HepG2 (cell line): Measurements from ENCODE around the gene CNPPD1. TPM values are rescaled to one million over a fixed set of nuclear protein-coding genes. Genes with fewer than 3 reads are reported as not detected.

Experiments
- ATF3 ChIP-seq: sonication (generic); formaldehyde crosslinking; IDR thresholded peaks from 2 replicates; pipeline ENCODE4 v1.4.0; 2020; ENCODE audit warnings: missing genetic modification reagents
- CEBPG ChIP-seq: IDR thresholded peaks from 2 replicates; pipeline ENCODE4 v1.6.1; 2016
- CENPT ChIP-seq: sonication (generic); formaldehyde crosslinking; IDR thresholded peaks from 2 replicates; pipeline ENCODE4 v1.8.0; 2022; ENCODE audit warnings: low read depth, mild to moderate bottlenecking, moderate library complexity, missing genetic modification reagents
- CHCHD3 ChIP-seq: sonication (generic); formaldehyde crosslinking; IDR thresholded peaks from 2 replicates; pipeline ENCODE4 v1.8.0; 2022; ENCODE audit warnings: mild to moderate bottlenecking, missing genetic modification reagents, moderate library complexity
- CREB1 ChIP-seq, 2 experiments: fragments of 450-650 bp in 1 of 2; IDR thresholded peaks; 2 replicates each; pipeline ENCODE4 v1.6.1; 2016 to 2017; ENCODE audit warnings: control low read depth in 1 of 2, mild to moderate bottlenecking in 1 of 2, missing compliant biosample characterization in 1 of 2, missing genetic modification characterization in 1 of 2
- CTCF ChIP-seq: sonication (generic); formaldehyde crosslinking; IDR thresholded peaks from 2 replicates; pipeline ENCODE4 v1.5.0; 2020; ENCODE audit warnings: mild to moderate bottlenecking, missing genetic modification reagents, moderate library complexity
- HOXD1 ChIP-seq: sonication (generic); formaldehyde crosslinking; IDR thresholded peaks from 2 replicates; pipeline ENCODE4 v1.5.0; 2020; ENCODE audit warnings: missing genetic modification reagents
- IKZF5 ChIP-seq: IDR thresholded peaks from 2 replicates; pipeline ENCODE4 v1.6.1; 2018; ENCODE audit warnings: missing genetic modification reagents, mild to moderate bottlenecking, missing compliant biosample characterization
- RAD21 ChIP-seq: fragments of 450-650 bp; formaldehyde crosslinking; IDR thresholded peaks from 2 replicates; pipeline ENCODE4 v1.5.0; 2020; ENCODE audit warnings: mild to moderate bottlenecking
- RBAK ChIP-seq: sonication (generic); formaldehyde crosslinking; IDR thresholded peaks from 2 replicates; pipeline ENCODE4 v1.5.1; 2020; ENCODE audit warnings: mild to moderate bottlenecking, missing genetic modification reagents
- SNAPC5 ChIP-seq: sonication (generic); formaldehyde crosslinking; IDR thresholded peaks from 2 replicates; pipeline ENCODE4 v1.8.1; 2023; ENCODE audit warnings: mild to moderate bottlenecking, missing genetic modification reagents, borderline replicate concordance
- TAF1 ChIP-seq: sonication (generic); formaldehyde crosslinking; IDR thresholded peaks from 2 replicates; pipeline ENCODE4 v1.4.0; 2020; ENCODE audit warnings: missing genetic modification reagents
- TBX3 ChIP-seq: fragments of 450-650 bp; IDR thresholded peaks from 2 replicates; pipeline ENCODE4 v1.6.1; 2017; ENCODE audit warnings: antibody characterized with exemption, mild to moderate bottlenecking, inconsistent platforms, borderline replicate concordance
- ZBTB26 ChIP-seq: IDR thresholded peaks from 2 replicates; pipeline ENCODE4 v1.6.1; 2016; ENCODE audit warnings: missing compliant biosample characterization, missing genetic modification reagents, borderline replicate concordance
- ZBTB42 ChIP-seq: sonication (generic); formaldehyde crosslinking; IDR thresholded peaks from 2 replicates; pipeline ENCODE4 v1.5.0; 2020; ENCODE audit warnings: mild to moderate bottlenecking, missing genetic modification reagents
- ZFAT ChIP-seq: sonication (generic); formaldehyde crosslinking; conservative IDR thresholded peaks from 2 replicates; pipeline ENCODE4 v1.8.1; 2023; ENCODE audit warnings: missing genetic modification reagents, inconsistent platforms
- ZGPAT ChIP-seq: IDR thresholded peaks from 2 replicates; pipeline ENCODE4 v1.6.1; 2016; ENCODE audit warnings: mild to moderate bottlenecking
- ZNF274 ChIP-seq: sonication (generic); formaldehyde crosslinking; IDR thresholded peaks from 2 replicates; pipeline ENCODE4 v1.5.1; 2020; ENCODE audit warnings: mild to moderate bottlenecking, missing genetic modification reagents
- ZNF644 ChIP-seq: IDR thresholded peaks from 2 replicates; pipeline ENCODE4 v1.6.1; 2016; ENCODE audit warnings: low read depth
- ZNF672 ChIP-seq: sonication (generic); formaldehyde crosslinking; IDR thresholded peaks from 2 replicates; pipeline ENCODE4 v1.8.1; 2022; ENCODE audit warnings: missing genetic modification reagents
- ZNF746 ChIP-seq: sonication (generic); formaldehyde crosslinking; IDR thresholded peaks from 2 replicates; pipeline ENCODE4 v1.8.0; 2022; ENCODE audit warnings: mild to moderate bottlenecking, missing genetic modification reagents
- ZNF747 ChIP-seq: sonication (generic); formaldehyde crosslinking; IDR thresholded peaks from 2 replicates; pipeline ENCODE4 v1.8.1; 2023; ENCODE audit warnings: missing genetic modification reagents, mild to moderate bottlenecking, borderline replicate concordance
- polyA plus RNA-seq, 8 experiments: library from polyadenylated mRNA; depleted of rRNA in 3 of 8; stranded (reverse) in 7 of 8; unstranded in 1 of 8; fragments of >200 nt; fragmentation: Illumina TruSeq in 4 of 8; extraction: Trizol in 4 of 8; gene quantifications; 2 replicates each; pipeline versions ENCODE4 v1.2.1 to v1.2.3, GENCODE V29; 2011 to 2016; ENCODE audit warnings: low read depth in 4 of 8, missing spikeins in 1 of 8, mixed read lengths in 1 of 8; ENCODE audit not compliant: insufficient read depth in 1 of 8
- total RNA-seq, 5 experiments: library from RNA; depleted of rRNA; stranded (reverse); fragments of >200 nt; fragmentation: Illumina TruSeq; extraction: Trizol; gene quantifications; 2 replicates each; pipeline ENCODE4 v1.2.3, GENCODE V29; 2016; ENCODE audit warnings: low read depth in 1 of 5

CNPPD1 gene
- total and polyA plus RNA-seq, 2 of the 13 experiments (the other 11 are each of a cell fraction or from before 2014, with no cell fraction given): 35.5 to 49.4 TPM

GRCh38 chr2:219218732-219219701, 42.3 kb upstream of the CNPPD1 start, which contains the start of gene ABCB6 (continued):
- TF ChIP-seq ZNF747 (CRISPR knock-in tag): peak; percentile 98
- TF ChIP-seq ZBTB26 (CRISPR knock-in tag): peak; percentile 83
- TF ChIP-seq ATF3 (CRISPR knock-in tag): peak; percentile 64; the same call in 1 of the 2 replicates
- peak; percentile 78 for TF ChIP-seq CENPT (CRISPR knock-in tag)
- TF ChIP-seq CEBPG (CRISPR knock-in tag): peak; percentile 30; the same call in 1 of the 2 replicates
- TF ChIP-seq SNAPC5 (CRISPR knock-in tag): peak; percentile 51
- 0 out of 2 replicates have a peak, but pooled peaks have one; percentile 20 for TF ChIP-seq CTCF (CRISPR knock-in tag)
- TF ChIP-seq ZBTB42 (CRISPR knock-in tag): peak; percentile 49
- TF ChIP-seq IKZF5 (CRISPR knock-in tag): peak; percentile 94
- peak; percentile 27; the same call in 1 of the 2 replicates for TF ChIP-seq CREB1 (IDR thresholded peaks at IDR 0.05)
- TF ChIP-seq CREB1 (CRISPR knock-in tag; IDR thresholded peaks at IDR 0.05): no peak; the same call in 1 of the 2 replicates
- no peak for TF ChIP-seq RAD21 (CRISPR knock-in tag)
- no peak for TF ChIP-seq RBAK (CRISPR knock-in tag)
- peak; percentile 100 for TF ChIP-seq TAF1 (CRISPR knock-in tag)
- no peak for TF ChIP-seq ZNF644 (CRISPR knock-in tag)
- TF ChIP-seq HOXD1 (CRISPR knock-in tag): peak; percentile 65
- peak; percentile 97 for TF ChIP-seq ZGPAT (CRISPR knock-in tag)
- no peak for TF ChIP-seq ZFAT
- TF ChIP-seq CHCHD3 (CRISPR knock-in tag): peak; percentile 96
- no peak; the same call in 1 of the 2 replicates for TF ChIP-seq ZNF672 (CRISPR knock-in tag)
- TF ChIP-seq TBX3: peak; percentile 33; the same call in 1 of the 2 replicates
- peak; percentile 58; the same call in 1 of the 2 replicates for TF ChIP-seq ZNF746
- TF ChIP-seq ZNF274 (CRISPR knock-in tag): peak; percentile 99
